PC-3 (cell line): ENCODE data around the gene GPC2.

Experiments used
- CTCF ChIP-seq: fragments of 300-600 bp; sonication (generic); conservative IDR thresholded peaks from 2 replicates; pipeline ENCODE4 v1.5.1; 2017; ENCODE audit warnings: antibody characterized with exemption, low read depth, mild to moderate bottlenecking, low read length
- EZH2 ChIP-seq: fragments of 300-600 bp; sonication (generic); IDR thresholded peaks from one replicate; pipeline ENCODE4 v1.6.1; 2017; ENCODE audit warnings: antibody characterized with exemption, mild to moderate bottlenecking, low read length; ENCODE audit not compliant: unreplicated experiment
- EZH2phosphoT487 ChIP-seq: fragments of 300-600 bp; sonication (generic); IDR thresholded peaks from 2 replicates; pipeline ENCODE4 v1.6.1; 2018; ENCODE audit warnings: mild to moderate bottlenecking, antibody characterized with exemption, low read length, borderline replicate concordance

- no peak for TF ChIP-seq EZH2
- no peak for TF ChIP-seq CTCF
- no peak for TF ChIP-seq EZH2phosphoT487
Observed at GRCh38 chr7:100208911-100209408, 31.8 kb upstream of the GPC2 start.
